PFSK-1 (cell line): ENCODE data around the gene RBMS3.

Source experiments
- FOXP2 ChIP-seq: optimal IDR thresholded peaks from 2 replicates; pipeline ENCODE3; 2011; ENCODE audit warnings: borderline replicate concordance, control low read depth, inconsistent platforms; ENCODE audit not compliant: insufficient read depth; ENCODE audit errors: extremely low read length, extremely low read depth
- POLR2AphosphoS5 ChIP-seq: IDR thresholded peaks from 2 replicates; pipeline ENCODE4 v1.6.1; 2012; ENCODE audit warnings: low read depth, mild to moderate bottlenecking, control low read depth, low read length, moderate library complexity
- SIN3A ChIP-seq: IDR thresholded peaks from 2 replicates; pipeline ENCODE4 v1.6.1; 2012; ENCODE audit warnings: mild to moderate bottlenecking, low read length, moderate library complexity, borderline replicate concordance; ENCODE audit not compliant: insufficient read depth
- TF ChIP-seq, protein P1 (sequence below), 2 experiments: IDR thresholded peaks; 2 replicates each; pipeline versions ENCODE4 v1.6.1 to v1.8.0; 2011 to 2012; ENCODE audit warnings: low read depth in 2 of 2, low read length in 2 of 2, control low read depth in 1 of 2, inconsistent platforms in 1 of 2, mild to moderate bottlenecking in 1 of 2, moderate library complexity in 1 of 2; ENCODE audit not compliant: insufficient read depth in 1 of 2

DNA sequence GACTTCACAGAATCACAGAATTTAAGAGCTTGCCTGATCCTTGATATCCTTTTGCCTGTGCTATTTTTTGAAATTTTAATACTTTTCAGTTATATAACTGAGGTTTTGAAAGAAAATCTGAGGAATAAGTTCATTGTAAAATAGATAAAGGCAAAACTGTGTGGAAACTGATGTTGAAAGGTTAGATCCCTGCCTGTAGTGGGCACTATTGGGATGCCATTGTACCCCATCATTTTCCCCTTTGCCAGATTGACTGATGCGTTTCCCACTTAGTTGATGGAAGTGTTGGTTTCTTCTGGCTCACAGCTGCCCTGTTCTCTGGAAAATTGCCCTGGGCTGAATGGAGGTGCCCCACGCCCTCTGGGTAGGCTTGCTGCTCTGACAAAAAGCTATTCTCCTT lies 387.9 kb downstream of the RBMS3 start:
- no peak for TF ChIP-seq FOXP2
- TF ChIP-seq POLR2AphosphoS5 = no peak
- TF ChIP-seq, protein P1, sequence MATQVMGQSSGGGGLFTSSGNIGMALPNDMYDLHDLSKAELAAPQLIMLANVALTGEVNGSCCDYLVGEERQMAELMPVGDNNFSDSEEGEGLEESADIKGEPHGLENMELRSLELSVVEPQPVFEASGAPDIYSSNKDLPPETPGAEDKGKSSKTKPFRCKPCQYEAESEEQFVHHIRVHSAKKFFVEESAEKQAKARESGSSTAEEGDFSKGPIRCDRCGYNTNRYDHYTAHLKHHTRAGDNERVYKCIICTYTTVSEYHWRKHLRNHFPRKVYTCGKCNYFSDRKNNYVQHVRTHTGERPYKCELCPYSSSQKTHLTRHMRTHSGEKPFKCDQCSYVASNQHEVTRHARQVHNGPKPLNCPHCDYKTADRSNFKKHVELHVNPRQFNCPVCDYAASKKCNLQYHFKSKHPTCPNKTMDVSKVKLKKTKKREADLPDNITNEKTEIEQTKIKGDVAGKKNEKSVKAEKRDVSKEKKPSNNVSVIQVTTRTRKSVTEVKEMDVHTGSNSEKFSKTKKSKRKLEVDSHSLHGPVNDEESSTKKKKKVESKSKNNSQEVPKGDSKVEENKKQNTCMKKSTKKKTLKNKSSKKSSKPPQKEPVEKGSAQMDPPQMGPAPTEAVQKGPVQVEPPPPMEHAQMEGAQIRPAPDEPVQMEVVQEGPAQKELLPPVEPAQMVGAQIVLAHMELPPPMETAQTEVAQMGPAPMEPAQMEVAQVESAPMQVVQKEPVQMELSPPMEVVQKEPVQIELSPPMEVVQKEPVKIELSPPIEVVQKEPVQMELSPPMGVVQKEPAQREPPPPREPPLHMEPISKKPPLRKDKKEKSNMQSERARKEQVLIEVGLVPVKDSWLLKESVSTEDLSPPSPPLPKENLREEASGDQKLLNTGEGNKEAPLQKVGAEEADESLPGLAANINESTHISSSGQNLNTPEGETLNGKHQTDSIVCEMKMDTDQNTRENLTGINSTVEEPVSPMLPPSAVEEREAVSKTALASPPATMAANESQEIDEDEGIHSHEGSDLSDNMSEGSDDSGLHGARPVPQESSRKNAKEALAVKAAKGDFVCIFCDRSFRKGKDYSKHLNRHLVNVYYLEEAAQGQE (IDR thresholded peaks at IDR 0.05; ENCODE audit: insufficient read depth in 1 of 2, low read depth in 2 of 2, low read length in 2 of 2) = no peak
- no peak for TF ChIP-seq SIN3A
